GM19239 (cell line): ENCODE measurements around the gene PRKN.

Experiments used
- DNase-seq: peaks from one replicate; pipeline ENCODE4 v3.0.0; 2011; ENCODE audit warnings: low spot score; ENCODE audit not compliant: insufficient read length
- FAIRE-seq: peaks from 2 replicates; lab custom pipeline; 2011; peaks lifted over from hg19 to GRCh38; lab: Jason Lieb, UNC

Gene PRKN

DNA sequence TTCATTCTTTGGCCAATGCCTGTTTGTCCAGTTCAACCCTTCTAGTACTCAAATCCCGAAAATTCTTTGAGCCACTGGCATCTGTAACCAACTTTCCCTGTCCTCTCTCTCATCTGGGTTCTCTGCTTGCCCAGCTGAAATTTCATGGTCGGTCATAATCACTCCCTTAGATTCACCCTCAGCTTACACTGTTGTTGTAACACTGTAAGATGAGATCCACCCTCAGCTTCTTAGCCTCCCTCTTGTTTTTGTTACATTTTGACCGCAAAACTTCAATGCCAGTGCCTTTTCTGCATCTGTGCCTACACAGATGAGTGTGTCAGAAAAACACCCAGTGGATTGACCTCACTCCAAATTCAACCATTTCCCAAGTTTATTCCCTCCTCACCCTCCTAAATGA, 1162.6 kb downstream of the PRKN start:
- FAIRE-seq (no peak), DNase-seq (no peak)

- FAIRE-seq (no peak), DNase-seq (no peak)
Observed at GRCh38 chr6:161561908-161562307, 1165.7 kb downstream of the PRKN start.

DNA sequence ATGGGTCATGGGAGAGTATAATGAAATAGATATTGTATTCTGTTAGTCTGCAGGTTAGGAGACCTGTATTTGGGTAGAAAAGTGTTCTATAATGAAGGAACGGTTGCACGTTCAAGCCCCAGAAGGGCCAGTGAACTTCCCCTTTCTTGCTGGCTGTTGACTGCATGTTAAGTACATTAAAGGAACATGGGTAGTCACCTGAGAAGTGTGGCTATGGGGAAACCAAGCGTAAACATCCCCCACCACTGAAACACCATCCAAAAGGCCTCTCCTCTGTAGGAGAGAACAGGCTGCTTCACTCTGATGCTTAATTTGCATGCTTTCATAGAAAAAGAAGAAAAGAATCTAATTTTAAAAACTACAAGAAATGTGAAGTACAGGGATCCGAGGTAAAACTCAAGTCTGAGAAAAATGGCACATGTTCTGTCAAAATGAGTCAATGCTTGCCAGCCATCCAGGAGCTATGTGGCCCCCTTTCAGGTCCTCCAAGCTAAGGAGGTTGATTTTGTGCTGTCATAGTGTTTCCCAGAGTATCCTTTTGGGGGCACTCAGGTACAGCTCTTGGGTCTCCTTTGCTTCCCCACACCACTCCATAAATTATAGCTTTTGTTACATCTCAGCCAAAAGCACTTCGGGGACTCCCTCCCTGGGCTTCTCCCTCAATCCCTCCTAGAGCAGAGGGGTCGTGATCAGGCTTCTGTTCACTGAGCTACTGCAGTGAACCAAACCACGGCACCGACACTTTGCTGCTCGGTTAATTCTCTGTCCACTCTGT, 1170.0 kb downstream of the PRKN start:
- DNase-seq (no peak), FAIRE-seq (no peak)

DNA sequence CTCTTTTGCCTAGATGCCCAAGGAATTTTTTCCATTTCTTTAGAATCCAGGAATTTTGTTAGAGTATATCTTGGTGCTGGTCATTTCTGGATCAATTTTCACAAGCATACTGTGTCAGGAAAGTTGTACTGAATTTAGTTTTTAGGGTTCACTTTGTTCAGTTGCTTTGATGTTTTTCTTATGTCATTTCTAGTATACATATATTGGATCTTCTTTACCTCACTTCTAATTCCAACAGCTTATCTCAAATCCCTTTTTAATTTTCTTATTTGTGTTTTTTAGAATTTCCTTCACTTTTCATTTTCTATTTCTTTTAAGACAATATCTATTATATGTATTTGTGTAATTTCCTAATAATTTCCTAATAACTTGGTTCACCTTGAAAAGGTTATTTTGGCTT, 1172.7 kb downstream of the PRKN start:
- no peak for DNase-seq
- no peak for FAIRE-seq

GRCh38 chr6:161549977-161550655, 1177.5 kb downstream of the PRKN start:
- DNase-seq (no peak), FAIRE-seq (no peak)

DNA sequence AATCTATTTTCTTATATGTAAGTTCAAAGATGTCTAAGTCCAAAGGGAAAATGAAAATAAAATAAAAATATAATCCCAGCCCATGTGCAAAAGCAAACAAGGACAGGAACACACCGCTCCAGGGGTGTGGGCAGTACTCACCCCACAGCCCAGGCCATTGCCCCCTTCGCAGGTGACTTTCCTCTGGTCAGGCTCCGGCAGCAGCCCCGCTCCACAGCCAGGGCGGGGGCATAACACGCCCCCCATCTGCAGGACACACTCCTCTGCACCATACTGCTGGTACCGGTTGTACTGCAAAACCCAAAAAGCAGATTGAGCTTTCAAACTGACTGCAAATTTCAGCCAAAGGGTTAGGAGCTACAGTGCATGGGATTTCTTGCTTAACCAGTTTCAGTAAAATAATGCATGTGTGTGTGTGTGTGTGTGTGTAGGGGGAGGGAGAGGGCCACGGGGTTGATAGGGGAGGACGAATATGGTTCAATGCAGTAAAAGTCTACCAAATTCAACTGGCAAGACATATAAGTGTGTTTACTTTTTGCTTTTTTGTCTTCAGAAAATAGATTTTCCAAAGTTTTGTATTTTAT, 1178.8 kb downstream of the PRKN start:
- FAIRE-seq (no peak), DNase-seq (no peak)

DNA sequence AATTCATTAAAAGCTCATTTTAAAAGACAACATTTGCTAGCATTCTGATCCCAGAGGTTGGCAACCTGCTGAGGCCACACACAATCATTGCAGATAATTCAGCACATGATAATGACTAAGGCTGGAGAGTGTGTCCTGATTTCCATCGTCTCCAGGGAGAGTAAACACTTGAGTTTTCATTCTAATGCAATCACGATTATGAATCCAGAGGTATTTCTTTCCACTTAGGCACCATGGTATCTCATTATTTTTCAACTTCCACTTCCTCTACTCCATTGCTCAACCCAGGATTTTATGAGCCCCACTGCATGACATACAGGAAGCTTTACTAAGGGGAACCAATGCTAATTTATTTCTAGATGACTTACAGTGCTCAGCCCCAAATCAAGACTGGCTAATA, 1179.9 kb downstream of the PRKN start:
- no peak for FAIRE-seq
- no peak for DNase-seq

- no peak for DNase-seq
- no peak for FAIRE-seq
Observed at GRCh38 chr6:161546632-161547031, 1180.9 kb downstream of the PRKN start.

DNA sequence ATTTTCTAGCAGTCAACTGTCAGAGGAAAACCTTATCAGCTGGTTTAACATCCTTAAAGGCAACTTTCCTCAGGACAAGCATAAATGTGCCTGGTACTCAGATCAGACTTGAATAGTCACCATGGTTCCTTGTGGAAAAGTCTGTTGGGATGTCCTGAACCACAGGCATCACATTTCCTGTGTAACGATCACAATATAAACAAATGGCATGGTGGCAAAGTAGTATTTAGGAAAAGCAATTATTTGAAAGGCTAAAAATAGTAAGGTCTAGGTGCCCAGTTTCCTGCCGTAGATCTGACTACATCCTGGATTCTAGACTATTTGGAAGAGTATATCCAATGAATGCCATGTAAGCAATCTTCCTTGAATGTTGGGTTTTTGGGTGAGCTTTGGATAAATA, 1181.8 kb downstream of the PRKN start:
- no peak for DNase-seq
- no peak for FAIRE-seq

DNA sequence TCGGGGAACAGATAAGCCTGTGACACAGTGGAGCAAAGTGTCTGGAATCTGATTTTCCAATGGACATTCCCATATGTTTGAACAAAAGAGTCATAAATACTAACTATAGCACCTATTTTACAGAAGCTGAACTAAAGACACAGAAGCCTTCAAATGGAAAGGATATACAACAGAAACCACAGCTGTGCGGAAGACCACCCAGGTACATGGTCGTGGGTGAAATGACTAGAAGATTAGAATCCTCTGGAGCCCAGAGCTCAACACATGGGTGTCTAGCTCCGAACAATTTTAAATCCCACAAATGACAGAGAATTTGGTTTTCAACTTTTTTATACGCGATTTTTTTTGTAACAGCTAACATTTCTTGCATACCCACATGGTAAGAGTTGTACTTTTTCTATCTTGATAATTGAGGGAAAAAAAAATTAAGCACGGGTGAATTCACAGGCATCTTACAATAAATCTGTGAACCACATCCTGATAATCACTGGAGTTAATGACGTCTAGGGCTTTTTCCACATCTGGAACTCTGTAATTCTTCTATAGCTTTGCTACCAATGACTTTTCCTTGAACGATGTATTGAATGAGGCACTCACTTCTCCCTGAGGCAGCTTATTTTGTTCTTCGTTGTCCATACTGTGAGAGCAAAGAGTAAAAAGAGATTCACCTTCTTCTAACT, 1182.6 kb downstream of the PRKN start:
- no peak for FAIRE-seq
- no peak for DNase-seq

GRCh38 chr6:161543684-161544309, 1183.8 kb downstream of the PRKN start:
- no peak for FAIRE-seq
- no peak for DNase-seq

GRCh38 chr6:161542346-161542980, 1185.1 kb downstream of the PRKN start:
- FAIRE-seq (no peak), DNase-seq (no peak)

DNA sequence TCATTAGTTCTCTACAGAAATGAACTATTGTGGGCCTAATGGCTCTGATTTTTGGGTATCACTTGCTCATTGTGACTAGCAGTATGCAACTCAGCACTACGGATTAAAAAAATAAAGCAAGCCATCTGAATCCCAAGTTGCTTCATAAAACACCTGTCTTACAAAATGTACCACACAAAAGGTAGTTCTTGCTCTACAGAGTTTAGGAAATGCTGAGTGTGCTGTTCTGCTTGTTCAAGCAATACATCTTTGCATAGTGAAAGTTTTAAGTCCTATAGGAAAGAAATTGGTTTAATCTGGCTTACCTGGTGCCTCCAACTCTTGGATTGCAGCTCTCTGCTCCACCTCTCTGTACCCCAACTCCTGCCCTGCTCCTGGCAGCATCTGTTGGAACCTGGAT, 1187.0 kb downstream of the PRKN start:
- no peak for DNase-seq
- FAIRE-seq: no peak

DNA sequence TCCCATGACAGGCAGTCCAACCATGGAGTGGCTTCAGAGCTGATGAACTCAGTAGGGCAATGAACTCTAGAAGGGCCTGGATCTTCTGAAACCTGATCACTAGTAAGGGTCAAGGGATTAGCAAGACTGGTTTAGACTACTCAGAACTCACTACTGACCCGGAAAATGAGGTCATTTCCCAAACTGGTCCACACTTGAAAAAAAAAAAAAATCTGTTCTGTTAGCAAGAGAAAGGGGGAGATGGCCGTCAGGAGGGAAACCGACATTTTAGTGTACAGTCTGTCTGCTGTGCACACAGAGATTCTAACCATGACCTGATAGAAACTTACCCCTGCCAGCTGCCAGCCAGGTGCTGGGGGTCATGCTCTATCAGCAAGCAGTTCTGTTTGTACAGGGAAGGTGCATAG, 1191.3 kb downstream of the PRKN start:
- no peak for FAIRE-seq

GRCh38 chr6:161534264-161534873, 1193.2 kb downstream of the PRKN start:
- no peak for FAIRE-seq

More for the DNA sequence above, 1191.3 kb downstream of the PRKN start:
- DNase-seq: no peak

GRCh38 chr6:161533266-161533665, 1194.3 kb downstream of the PRKN start:
- no peak for DNase-seq
- FAIRE-seq: no peak

More at GRCh38 chr6:161534264-161534873, 1193.2 kb downstream of the PRKN start:
- DNase-seq: no peak

DNA sequence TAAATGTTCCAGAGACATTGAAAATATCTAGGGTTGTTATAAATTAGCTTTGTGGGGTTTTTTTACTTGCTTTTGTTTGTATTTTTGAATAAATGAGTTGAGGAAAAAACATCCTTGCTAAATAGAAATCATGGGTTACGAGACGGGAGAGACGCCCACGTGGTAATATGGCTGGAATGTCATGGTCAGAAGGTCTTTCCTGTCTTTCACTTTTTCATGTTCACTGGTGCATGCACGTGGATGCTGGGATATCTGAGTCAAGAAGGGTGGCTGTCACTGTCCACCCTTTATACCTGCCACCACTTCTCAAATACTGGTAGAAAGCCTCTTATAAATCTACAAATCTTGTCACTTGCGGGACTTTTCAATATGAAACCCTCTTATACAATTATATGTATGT, 1195.0 kb downstream of the PRKN start:
- DNase-seq (no peak), FAIRE-seq (no peak)

- FAIRE-seq: no peak
- no peak for DNase-seq
Observed at GRCh38 chr6:161526794-161527193, 1200.8 kb downstream of the PRKN start.

DNA sequence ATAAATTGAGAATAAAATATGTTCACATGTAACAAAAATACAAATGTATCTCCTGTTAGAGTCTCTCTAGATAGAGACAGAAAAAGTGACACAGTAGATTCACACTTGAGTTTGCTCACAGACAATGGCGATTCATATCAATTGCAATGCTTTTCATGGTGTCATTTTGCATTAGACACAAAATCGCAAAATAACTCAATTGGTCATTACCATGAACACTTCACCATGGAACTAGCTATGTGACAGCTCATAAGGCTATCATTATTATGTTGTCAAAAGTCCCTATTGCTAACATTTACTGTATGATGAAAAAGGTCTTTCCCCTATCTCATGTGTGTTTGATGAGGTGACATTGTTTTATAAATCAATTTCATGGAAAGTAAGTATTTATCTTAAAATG, 1204.2 kb downstream of the PRKN start:
- no peak for FAIRE-seq
- DNase-seq: no peak

- FAIRE-seq (no peak), DNase-seq (no peak)
Observed at GRCh38 chr6:161522276-161522675, 1205.3 kb downstream of the PRKN start.
